HCT116 (cell line): ENCODE measurements around the gene DRD4. TPM values are rescaled to one million over a fixed set of nuclear protein-coding genes. Genes with fewer than 3 reads are reported as not detected.

Experiments used
- ATAC-seq: fragments of 200-7000 bp; cut with Tn5 transposase; 2 replicates; pipeline ENCODE4 v1.9.1; 2020; ENCODE audit warnings: mild to moderate bottlenecking, moderate library complexity
- BruUV-seq: library from RNA; stranded (reverse); fragments of 400-500 nt; replicated peaks from 2 replicates; lab custom pipeline; 2021; lab: Mats Ljungman, UMichigan
- CTCF ChIA-PET: fragments of 300-600 bp; sonication (Branson Sonifier 250); formaldehyde crosslinking; loops from one replicate; lab custom pipeline; 2021; ENCODE audit warnings: antibody characterized with exemption; lab: Charles Lee
- POLR2A ChIA-PET: fragments of 300-600, 350-600 bp; sonication (Branson Sonifier 250); formaldehyde crosslinking; loops from one replicate; lab custom pipeline; 2021; ENCODE audit warnings: antibody characterized with exemption; lab: Charles Lee
- RAD21 ChIA-PET, 2 experiments: fragments of 300-600 bp; sonication (Branson Sonifier 250); formaldehyde crosslinking; loops; one replicate each; lab custom pipeline; 2023; ENCODE audit warnings: low total read pairs in 2 of 2; ENCODE audit not compliant: uncharacterized antibody in 2 of 2, unreplicated experiment in 2 of 2, low non-redundant PET in 1 of 2; lab: Charles Lee
- DNase-seq: peaks from one replicate; pipeline ENCODE4 v3.0.0-alpha.2; 2010; ENCODE audit warnings: low read depth, low spot score
- H2AFZ ChIP-seq: fragments of 200-600 bp; shearing (Covaris generic), sonication (generic); 2 replicates; pipeline ENCODE4 v1.6.1; 2017; ENCODE audit warnings: low read depth, mixed run types, mixed read lengths, antibody characterized with exemption, low read length; ENCODE audit not compliant: poor library complexity, severe bottlenecking
- H3K27ac ChIP-seq: 2 replicates; pipeline ENCODE4 v1.5.1; 2012; ENCODE audit warnings: low read depth, low read length
- H3K27me3 ChIP-seq: fragments of 200-600 bp; sonication (generic); 2 replicates; pipeline ENCODE4 v1.6.1; 2016; ENCODE audit warnings: mixed run types, low read length, mixed read lengths; ENCODE audit not compliant: insufficient read depth
- H3K36me3 ChIP-seq, 2 experiments: fragments of 200-500 bp in 1 of 2; fragments of 200-600 bp in 1 of 2; sonication (Bioruptor generic) in 1 of 2; sonication (generic) in 1 of 2; 2 replicates each; pipeline versions ENCODE4 v1.5.1 to v1.6.1; 2014 to 2016; ENCODE audit warnings: low read length in 2 of 2, inconsistent platforms in 1 of 2, mixed read lengths in 1 of 2, mixed run types in 1 of 2; ENCODE audit not compliant: insufficient read depth in 2 of 2, control insufficient read depth in 1 of 2
- H3K4me1 ChIP-seq, 2 experiments: fragments of 200-600 bp in 1 of 2; sonication (generic) in 1 of 2; 2 replicates each; pipeline versions ENCODE4 v1.5.1 to v1.6.1; 2012 to 2017; ENCODE audit warnings: low read length in 2 of 2, inconsistent platforms in 1 of 2, mild to moderate bottlenecking in 1 of 2, mixed read lengths in 1 of 2, mixed run types in 1 of 2, moderate library complexity in 1 of 2; ENCODE audit not compliant: insufficient read depth in 2 of 2, control insufficient read depth in 1 of 2
- H3K4me2 ChIP-seq: fragments of 200-600 bp; sonication (generic); 2 replicates; pipeline ENCODE4 v1.6.1; 2017; ENCODE audit warnings: mixed run types, low read length, mixed read lengths
- H3K4me3 ChIP-seq, 2 experiments: fragments of 200-600 bp in 1 of 2; sonication (generic) in 1 of 2; replicated peaks in 1 of 2; 2 replicates each; pipeline ENCODE4 v1.5.1; 2011 to 2016; ENCODE audit warnings: low read length in 2 of 2, control low read depth in 1 of 2, low read depth in 1 of 2, mild to moderate bottlenecking in 1 of 2, mixed read lengths in 1 of 2, mixed run types in 1 of 2
- H3K79me2 ChIP-seq: fragments of 200-600 bp; sonication (generic); 2 replicates; pipeline ENCODE4 v1.6.1; 2017; ENCODE audit warnings: mild to moderate bottlenecking, mixed run types, low read length, moderate library complexity, mixed read lengths; ENCODE audit not compliant: insufficient read depth
- H3K9ac ChIP-seq: fragments of 200-600 bp; sonication (generic); 2 replicates; pipeline ENCODE4 v1.6.1; 2016; ENCODE audit warnings: low read length, mixed read lengths
- H3K9me2 ChIP-seq: fragments of 200-600 bp; sonication (generic), shearing (Covaris generic); 2 replicates; pipeline ENCODE4 v1.6.1; 2017; ENCODE audit warnings: mixed run types, mild to moderate bottlenecking, moderate library complexity; ENCODE audit not compliant: insufficient read depth
- H3K9me3 ChIP-seq, 2 experiments: fragments of 200-500 bp in 1 of 2; fragments of 200-600 bp in 1 of 2; sonication (Bioruptor generic) in 1 of 2; sonication (generic) in 1 of 2; 2 replicates each; pipeline ENCODE4 v1.6.1; 2014 to 2017; ENCODE audit warnings: low read length in 2 of 2, mixed read lengths in 2 of 2, inconsistent platforms in 1 of 2, low read depth in 1 of 2, mild to moderate bottlenecking in 1 of 2, mixed run types in 1 of 2, moderate library complexity in 1 of 2; ENCODE audit not compliant: control insufficient read depth in 1 of 2, insufficient read depth in 1 of 2
- H4K20me1 ChIP-seq: fragments of 200-600 bp; sonication (generic), shearing (Covaris generic); 2 replicates; pipeline ENCODE4 v1.6.1; 2017; ENCODE audit warnings: mixed run types, mild to moderate bottlenecking, moderate library complexity; ENCODE audit not compliant: insufficient read depth
- ATF3 ChIP-seq: IDR thresholded peaks from 2 replicates; pipeline ENCODE4 v1.6.1; 2012
- CEBPB ChIP-seq: IDR thresholded peaks from 2 replicates; pipeline ENCODE4 v1.6.1; 2012; ENCODE audit warnings: low read depth
- EGR1 ChIP-seq: IDR thresholded peaks from 2 replicates; pipeline ENCODE4 v1.6.1; 2012; ENCODE audit warnings: low read depth
- ELF1 ChIP-seq: IDR thresholded peaks from 2 replicates; pipeline ENCODE4 v1.6.1; 2012; ENCODE audit warnings: low read depth, borderline replicate concordance
- EZH2 ChIP-seq: fragments of 200-600 bp; sonication (generic); IDR thresholded peaks from 2 replicates; pipeline ENCODE4 v1.6.1; 2017; ENCODE audit warnings: antibody characterized with exemption, mixed run types
- EZH2phosphoT487 ChIP-seq: fragments of 200-600 bp; IDR thresholded peaks from 2 replicates; pipeline ENCODE4 v1.6.1; 2018; ENCODE audit warnings: antibody characterized with exemption, borderline replicate concordance
- FOSL1 ChIP-seq: IDR thresholded peaks from 2 replicates; pipeline ENCODE4 v1.6.1; 2012; ENCODE audit warnings: low read depth
- POLR2A ChIP-seq: IDR thresholded peaks from 2 replicates; pipeline ENCODE4 v1.7.0; 2011; ENCODE audit warnings: borderline replicate concordance; ENCODE audit not compliant: insufficient read depth, insufficient read length; ENCODE audit errors: extremely low read depth
- RAD21 ChIP-seq: IDR thresholded peaks from 2 replicates; pipeline ENCODE4 v1.6.1; 2012; ENCODE audit warnings: low read depth, mild to moderate bottlenecking
- SIN3A ChIP-seq: IDR thresholded peaks from 2 replicates; pipeline ENCODE4 v1.6.1; 2012; ENCODE audit warnings: low read depth
- SRF ChIP-seq: IDR thresholded peaks from 2 replicates; pipeline ENCODE4 v1.6.1; 2012; ENCODE audit warnings: low read depth
- TCF7L2 ChIP-seq: IDR thresholded peaks from 2 replicates; pipeline ENCODE4 v1.7.0; 2011; ENCODE audit warnings: borderline replicate concordance, inconsistent platforms; ENCODE audit not compliant: insufficient read depth, insufficient read length; ENCODE audit errors: extremely low read depth
- ZBTB33 ChIP-seq: IDR thresholded peaks from 2 replicates; pipeline ENCODE4 v1.6.1; 2011; ENCODE audit warnings: mild to moderate bottlenecking, low read length, moderate library complexity; ENCODE audit not compliant: insufficient replicate concordance; ENCODE audit errors: extremely low read depth
- ZFX ChIP-seq: fragments of 450-650 bp; IDR thresholded peaks from 2 replicates; pipeline ENCODE4 v1.6.1; 2017
- ZNF274 ChIP-seq: fragments of 200-500 bp; sonication (Bioruptor generic); IDR thresholded peaks from 2 replicates; pipeline ENCODE4 v1.6.1; 2014; ENCODE audit warnings: mild to moderate bottlenecking, low read depth, low read length, inconsistent platforms
- intact Hi-C: fragments of 100-400 bp; cut with micrococcal nuclease; formaldehyde crosslinking; loops from 2 replicates; pipeline ENCODE4 v1.10.0; 2022
- total RNA-seq: library from RNA; stranded (reverse); gene quantifications from one replicate; pipeline ENCODE4 v1.2.1, GENCODE V29; 2021; ENCODE audit not compliant: unreplicated experiment

DRD4 gene
- total RNA-seq, 1 experiment from 2014 or later, result 2.4 TPM

GRCh38 chr11:587546-587945 lies 49.5 kb upstream of the DRD4 start:
- POLR2A ChIA-PET, result no interaction called here
- CTCF ChIA-PET, result no interaction called here
- no peak overlapping the region for H3K4me2 ChIP-seq

More at GRCh38 chr11:587546-587945, 49.5 kb upstream of the DRD4 start:
- Histone ChIP-seq H3K9ac (no peak overlapping the region), H3K4me1 (no peaks in the 10 kb centered on the region), H4K20me1 (no peaks in the 10 kb centered on the region), H3K9me2 (no peaks in the 10 kb centered on the region), H2AFZ (no peak overlapping the region), H3K9me3 (no peaks in the 10 kb centered on the region), H3K36me3 (peaks cover 43 to 59% of the 10 kb centered on the region in 2 experiments), H3K27ac (no peak overlapping the region), H3K27me3 (no peaks in the 10 kb centered on the region), H3K79me2 (peaks cover 82% of the 10 kb centered on the region), H3K4me3 (no peak overlapping the region)
- DNase-seq (no peak), ATAC-seq (no peak)
- no TSS peak for BruUV-seq
- RAD21 ChIA-PET, result no interaction called here
- TF ChIP-seq CEBPB (no peak), EZH2 (no peak), SIN3A (no peak), EGR1 (no peak), POLR2A (no peak), ELF1 (no peak), TCF7L2 (no peak), RAD21 (no peak), FOSL1 (no peak), ZFX (no peak), ZNF274 (no peak), SRF (no peak), ZBTB33 (no peak), EZH2phosphoT487 (no peak), ATF3 (no peak)
- intact Hi-C loops, result no loop called here
